Activated T-helper 1 cell treated with Interleukin-2 at 50 U/mL for 16 hours (primary cell): ENCODE data around the gene FGF3.

Source experiments
- DNase-seq: peaks from one replicate; pipeline ENCODE4 v3.0.0-alpha.2; 2020; ENCODE audit warnings: low read depth

The FGF3 gene

DNA sequence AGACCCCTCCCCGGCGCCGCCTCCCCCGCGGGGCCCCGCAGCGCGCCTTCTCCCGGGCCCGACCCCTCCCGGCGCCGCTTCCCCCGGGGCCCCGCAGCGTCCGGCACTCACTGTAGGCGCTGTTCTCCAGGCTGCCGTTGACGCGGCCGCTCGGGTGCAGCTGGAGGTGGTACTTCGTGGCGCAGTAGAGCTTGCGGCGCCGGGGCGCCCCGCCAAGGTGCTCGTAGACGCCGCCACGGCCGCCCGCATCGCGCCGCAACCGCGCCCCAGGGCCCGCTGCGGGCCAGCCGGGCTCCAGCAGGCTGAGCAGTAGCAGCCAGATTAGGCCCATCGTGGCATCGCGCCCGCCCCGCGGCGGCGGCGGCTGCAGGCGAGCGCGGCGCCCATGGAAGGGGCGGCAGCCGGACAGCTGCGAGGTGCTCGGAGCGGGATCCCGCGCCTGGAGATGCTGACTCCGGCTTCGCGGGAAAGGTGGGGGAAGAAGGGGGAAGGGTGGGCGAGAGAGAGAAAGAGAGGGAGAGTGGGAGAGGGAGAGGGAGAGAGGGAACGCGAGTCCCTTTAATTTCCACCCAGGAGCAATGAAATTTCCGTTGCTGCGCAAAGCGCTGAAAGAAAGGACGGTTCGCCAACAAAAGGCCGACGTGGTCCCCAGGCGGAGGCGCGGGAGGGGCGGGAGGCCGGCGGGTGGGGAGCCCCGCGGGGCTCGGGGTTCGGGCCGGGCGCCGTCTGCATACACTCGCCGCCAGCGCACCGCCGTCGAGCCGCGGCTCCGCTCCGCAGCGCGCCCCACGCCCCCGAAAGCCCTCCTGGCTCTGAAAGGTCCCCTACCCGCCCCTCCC, at the start of gene FGF3:
Gene FGF3 (minus strand): TSS at position 814 of the 839 bp plus-strand sequence. CDS start 483 bp downstream, at position 331.
- no peak for DNase-seq

DNA sequence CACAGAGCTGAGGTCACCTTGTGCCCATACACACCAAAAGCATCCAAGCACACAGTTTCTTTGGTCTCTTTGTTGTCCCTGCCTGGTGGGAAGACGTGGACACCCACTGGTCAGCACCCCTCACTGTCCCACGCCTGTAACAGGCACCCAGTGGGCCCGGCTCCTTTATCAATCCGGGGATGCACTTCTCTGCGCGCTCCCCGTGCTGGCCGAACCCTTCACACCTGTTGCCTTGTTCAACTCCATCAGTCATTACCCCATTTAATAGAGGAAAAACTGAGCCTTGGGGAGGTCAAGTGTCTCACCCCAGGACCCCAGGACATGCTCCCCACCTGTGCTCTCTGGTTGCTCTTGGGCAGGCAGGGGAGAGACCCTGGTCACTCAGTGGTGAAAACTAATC, 49.7 kb upstream of the FGF3 start:
- DNase-seq = no peak

DNA sequence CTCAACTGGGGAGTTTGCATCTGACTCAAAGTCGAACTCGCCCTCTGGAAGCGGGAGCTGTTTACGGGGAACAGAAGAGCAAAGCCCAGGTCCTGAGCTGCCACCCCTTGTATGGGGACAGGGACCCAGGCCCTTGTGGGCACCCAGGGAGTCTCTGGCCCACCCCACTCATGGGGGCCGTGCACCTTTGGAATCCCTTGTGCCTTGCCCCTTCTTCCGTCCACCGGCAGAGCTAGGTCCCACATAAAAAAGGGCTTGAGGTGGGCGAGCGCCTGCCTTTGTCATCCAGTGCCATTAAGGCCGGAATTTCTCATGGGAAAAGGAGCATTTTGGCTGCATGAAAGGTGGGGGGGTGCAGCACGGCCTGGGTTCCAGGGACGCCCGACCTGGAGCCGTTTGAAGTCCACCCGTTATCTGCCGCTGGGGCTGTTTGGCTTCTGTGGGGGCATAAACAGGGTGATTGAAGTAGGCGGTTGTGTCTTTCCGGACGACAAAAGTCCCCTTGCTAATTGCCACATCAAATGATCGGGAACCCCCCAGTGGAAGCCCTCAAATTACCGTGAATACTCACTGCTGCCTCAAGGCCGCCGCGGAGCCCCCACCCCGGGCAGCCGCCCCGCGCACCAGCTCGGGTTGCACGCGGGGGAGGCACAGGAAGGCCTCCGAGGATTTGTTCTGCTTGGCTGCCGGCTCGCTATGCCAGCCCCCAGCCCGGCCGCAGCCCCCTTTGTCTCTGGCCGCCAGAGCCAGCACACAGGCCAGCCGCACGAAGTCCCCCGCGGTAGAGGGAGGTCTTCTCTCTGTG, 49.0 kb upstream of the FGF3 start:
- DNase-seq = no peak

DNA sequence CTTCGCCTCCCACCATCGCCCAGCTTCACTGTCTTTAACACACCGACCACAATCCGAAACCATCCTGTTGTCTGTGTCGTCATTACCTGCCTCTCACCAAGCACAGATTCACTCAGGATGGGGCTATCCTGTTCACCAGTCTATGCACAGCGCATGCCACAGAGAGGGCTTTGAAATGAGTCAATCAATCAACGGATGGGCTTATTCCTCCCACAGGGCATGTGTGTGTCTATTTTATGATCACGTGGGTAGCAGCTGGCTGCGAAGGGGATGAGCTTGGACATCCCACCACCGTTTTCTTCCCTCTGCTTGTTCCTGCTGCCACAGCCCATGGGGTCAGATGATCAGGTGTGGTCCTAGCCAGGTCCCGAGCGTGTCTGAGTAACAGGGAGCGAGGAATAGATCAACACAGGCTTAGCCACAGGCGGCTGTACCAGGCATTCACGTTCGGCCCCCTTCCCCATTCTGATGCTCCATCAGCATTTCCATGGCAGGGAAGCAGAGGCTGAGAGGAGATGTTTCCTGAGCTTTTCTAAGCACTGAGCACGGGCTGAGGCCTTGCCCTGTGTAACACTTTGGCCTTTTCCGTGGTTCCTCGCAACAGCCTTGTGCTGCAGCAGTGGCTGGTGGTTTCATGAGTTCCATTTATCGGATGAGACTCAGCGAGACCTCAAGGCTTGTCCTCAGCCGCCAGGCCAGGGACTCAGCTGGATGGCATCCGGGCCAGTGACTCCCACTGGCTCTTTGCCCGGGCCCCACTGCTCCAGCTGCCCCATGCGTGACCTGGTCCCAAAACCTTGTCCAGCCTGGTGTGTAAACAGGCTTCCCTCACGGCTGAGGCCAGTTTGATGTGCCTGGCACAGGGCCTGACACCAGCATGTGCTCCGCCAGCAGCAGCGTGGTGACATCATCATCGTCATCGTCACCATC, 48.1 kb upstream of the FGF3 start:
- DNase-seq = no peak

DNA sequence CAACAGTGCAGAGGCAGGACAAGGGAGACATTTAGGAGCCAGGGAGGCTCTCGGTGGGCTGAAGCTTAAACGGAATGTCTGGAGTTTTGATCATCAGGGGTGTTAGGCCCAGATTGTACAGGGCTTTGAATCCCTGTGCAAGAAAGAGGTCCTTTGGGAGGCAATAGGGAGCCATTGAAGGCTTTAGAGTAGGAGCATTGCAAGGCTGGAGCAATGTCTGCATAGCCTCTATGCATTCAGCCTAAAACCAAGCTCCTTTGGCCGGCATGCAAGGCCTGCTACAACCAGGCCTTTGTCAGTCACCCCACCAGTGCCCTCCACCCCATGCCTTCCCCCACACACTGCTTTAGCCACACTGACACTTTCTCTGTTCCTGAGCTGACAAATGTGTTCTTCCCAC, 47.4 kb upstream of the FGF3 start:
- DNase-seq = no peak

DNA sequence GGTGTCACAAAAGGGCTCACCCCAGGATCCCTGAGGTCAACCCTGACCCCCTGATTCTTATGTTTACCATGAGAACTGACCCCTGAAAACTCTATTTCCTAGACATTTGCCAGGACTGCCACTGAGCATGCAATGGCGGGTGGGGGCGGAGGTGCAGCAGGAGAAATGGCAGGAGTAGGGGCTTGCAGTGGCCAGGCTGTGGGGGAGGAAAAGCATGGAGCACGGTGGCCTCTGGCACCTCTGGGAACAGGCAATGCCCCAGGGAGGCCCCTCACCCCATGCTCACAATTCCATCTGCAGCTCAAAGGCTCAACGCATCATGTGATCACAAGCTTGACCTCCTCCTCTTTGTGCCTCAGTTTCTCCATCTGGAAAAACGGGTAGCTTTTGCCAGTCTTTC, 46.5 kb upstream of the FGF3 start:
- DNase-seq = no peak

DNA sequence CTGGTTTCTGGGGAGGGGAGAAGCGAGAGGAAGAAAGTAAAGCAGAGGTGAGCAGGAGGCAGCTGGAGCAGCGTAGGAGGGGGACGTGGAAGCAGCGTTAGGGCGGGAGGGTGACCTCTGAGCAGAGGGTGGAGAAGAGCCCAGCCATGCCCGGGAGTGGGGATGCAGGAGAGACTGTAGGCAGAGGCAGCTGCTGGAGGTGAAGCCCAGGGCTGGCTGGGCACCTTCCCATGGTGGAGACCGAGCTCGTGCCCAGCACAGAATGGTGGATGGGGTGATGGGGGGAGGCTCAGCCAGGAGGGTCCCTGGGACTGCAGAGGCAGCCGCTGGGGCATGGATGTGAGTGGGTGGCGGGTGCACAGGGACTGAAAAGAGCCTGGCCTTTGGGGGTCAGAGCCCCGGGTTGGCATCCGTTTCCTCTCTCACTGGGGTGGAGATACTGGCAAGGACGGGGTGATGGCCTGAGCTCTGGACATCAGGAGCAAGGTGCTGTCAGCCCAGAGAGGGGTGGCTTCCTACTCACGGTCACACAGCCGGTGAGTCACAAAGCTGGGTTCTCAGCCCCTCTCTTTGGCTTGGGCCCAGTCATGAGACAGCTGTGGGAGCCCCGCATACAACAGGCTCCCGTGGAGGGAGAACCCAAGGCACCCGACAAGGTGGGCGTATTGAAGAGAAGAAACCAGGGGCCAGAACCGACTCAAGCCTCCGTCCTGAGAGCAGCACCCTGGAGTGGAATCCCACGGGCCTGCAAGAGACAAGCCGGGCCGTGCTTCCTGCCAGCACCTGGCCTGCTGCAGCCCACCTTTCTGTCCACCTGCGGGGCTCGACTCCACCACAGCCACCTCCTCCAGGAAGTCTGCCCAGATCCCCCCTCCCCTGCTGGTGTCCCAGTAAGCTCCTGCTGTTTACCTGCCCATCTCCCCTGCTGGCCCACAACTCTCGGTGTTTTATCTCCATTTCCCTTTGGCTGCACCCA, 45.8 kb upstream of the FGF3 start:
- no peak for DNase-seq

DNA sequence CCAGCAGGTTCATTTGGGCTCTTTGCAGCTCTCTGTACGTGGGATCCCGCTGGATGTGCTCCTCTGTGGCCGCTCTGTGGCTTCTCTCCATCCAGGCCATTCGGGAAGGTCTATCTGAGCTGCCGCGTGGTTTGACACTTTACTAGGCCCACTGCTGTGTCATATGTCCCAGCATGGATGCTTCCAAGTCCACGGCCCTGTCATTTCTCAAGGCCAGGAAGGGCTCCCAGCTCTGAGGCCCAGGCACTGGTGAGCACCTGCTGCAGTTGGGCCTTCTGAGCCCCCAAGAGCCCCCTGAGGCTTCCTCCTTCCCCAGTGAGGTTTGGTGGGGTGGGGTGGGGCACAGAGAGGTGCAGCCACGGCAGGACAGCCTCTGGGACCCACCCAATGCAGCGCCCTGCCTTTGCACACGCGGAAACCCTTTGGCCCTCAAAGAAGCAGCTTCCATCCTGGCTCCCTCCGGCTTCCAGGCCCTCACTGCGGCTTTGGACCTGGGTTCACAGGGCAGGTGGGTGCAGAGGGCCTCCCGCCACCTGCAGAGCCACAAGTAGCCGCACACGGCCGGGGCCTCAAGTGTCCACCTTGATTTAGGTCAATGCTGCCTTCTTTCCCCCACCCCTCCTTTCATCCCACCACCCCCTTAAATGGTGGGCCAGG, 44.5 kb upstream of the FGF3 start:
- no peak for DNase-seq

DNA sequence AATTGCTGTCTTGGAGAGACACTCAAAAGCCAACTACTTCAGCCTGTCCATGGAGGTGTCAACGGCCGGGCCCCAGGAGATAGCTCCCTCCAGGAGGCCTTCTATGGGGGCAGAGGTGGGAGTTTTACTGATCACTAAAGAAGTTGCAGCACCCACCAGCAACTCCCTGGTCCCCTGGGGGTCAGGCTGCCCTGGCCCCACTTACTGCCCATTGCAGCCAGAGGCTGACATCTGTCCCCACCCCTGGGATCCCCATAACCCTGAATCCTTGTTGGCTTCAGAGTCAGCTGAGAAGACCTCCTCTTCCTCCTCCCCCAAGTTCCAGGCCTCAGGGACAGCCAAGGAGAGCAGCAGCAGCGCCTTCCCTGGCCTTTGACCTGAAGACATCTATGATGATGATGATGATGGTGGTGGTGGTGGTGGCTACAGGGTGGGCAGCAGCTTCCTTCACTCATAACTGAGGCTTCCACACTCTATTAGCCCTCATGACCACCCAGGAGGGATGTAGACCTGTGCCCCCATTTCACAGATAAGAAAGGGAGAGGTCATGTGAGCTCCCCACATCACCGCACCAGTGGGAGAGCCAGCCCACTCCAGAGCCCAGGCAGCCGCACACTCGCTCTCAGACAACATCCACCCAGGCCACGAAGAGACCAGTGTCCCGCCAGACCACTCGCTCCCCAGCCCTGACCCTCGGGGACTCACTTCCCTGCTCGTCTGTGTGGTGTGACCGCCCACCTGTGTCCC, 43.8 kb upstream of the FGF3 start:
- DNase-seq = no peak

DNA sequence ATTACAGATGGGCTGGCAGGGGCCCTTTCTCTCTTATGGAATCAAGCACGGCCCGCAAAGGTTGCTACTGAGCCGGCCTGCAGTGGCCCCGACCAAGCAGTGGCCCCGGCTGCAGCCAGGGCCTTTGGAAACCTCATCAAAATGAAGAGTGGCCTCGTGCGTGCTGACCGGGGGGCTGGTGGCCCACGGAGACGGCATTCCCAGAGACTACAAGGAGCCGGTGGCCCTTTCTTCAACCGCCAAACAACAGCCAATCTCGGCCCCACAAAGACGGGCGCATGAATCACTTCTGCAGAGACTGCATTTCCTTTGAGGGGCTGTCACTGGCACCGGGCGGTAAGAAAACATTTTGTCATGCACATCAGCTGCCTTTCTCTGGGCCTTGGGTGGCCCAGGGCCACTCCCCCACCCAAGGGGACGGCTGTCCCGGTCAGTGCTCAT, 43.1 kb upstream of the FGF3 start:
- DNase-seq = no peak

DNA sequence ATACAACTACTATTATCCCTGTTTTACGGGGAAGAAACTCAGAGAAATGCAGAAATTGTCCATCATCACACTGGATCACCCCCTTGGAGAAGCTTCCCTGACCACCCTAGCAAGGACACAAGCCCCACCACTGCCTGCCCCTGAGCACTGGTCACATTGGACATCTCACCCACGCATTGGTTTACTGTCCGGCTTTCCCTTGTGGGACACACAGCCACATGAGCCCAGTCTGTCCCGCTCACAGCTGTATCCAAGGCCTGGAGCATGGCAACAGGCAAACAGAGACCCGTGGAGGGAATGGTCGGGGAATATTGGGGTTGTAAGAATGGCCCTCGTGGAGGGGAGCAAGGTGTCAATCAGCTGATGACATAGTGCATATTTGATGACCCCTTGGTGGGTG, 42.7 kb upstream of the FGF3 start:
- DNase-seq = no peak

DNA sequence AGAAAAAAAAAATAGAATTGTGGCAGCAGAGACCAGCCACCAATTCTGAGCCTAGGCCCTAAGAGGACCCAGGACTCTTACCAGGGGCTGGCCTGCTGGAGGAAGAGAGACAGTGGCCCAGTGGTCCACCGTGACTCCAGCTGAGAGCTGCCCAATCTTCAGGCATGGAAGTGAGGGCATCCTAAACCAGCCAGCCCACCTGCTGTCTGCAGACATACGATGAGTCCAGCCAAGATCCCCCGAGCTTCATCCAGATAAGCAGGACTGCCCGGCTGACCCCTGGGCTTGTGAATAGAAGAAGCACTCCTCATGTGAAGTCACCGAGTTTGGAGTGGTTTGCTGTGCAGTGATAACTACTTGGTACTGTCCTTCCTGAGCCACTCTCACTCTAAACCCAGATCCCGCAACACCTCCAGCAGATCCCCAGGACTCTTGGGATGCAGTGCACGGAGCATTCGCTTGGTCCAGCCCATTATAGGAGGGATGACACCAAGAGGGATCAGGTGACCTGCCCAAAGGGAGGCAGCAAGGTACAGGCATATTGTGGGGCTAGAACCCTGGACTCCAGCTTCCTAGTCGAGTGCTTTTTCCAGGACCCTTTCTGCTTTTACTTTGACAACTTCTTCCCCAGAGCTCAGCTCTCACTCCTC, 41.7 kb upstream of the FGF3 start:
- DNase-seq = no peak

DNA sequence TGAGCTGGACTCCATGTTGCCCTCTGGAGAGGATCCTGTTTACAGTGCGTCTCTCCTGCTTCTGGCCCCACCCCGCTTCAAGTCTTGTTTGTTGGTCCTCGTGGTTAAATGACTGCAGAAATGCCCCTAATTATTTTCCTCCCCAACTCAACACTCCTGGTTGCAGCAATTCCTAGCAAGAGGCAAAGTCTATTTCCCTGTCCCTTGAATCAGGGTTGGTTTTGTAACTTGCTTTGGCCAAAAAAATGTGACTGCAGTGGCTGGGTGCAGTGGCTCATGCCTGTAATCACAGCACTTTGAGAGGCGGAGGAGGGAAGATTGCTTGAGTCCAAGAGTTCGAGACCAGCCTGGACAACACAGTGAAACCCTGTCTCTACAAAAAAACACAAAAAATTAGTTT, 41.0 kb upstream of the FGF3 start:
- DNase-seq = no peak

DNA sequence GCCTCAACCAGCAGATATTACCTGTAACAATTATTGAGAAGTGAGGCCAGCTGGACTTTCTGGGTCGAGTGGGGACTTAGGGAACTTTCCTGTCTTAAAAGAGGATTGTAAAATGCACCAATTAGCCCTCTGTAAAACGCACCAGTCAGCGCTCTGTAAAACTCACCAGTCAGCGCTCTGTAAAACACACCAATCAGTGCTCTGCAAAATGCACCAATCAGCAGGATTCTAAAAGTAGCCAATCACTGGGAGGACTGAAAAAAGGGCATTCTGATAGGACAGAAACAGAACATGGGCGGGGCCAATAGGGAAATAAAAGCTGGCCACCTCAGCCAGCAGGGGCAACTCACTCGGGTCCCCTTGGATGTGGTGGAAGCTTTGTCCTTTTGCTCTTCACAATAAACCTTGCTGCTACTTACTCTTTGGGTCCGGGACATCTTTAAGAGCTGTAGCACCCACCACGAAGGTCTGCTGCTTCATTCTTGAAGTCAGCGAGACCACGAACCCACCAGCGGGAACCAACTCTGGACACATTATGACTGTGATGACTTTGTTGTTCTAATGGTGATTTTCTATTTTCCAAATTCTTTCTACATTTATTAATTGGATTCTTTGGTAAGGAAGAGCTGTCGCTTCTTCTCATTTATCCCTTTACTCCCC, 40.2 kb upstream of the FGF3 start:
- no peak for DNase-seq

DNA sequence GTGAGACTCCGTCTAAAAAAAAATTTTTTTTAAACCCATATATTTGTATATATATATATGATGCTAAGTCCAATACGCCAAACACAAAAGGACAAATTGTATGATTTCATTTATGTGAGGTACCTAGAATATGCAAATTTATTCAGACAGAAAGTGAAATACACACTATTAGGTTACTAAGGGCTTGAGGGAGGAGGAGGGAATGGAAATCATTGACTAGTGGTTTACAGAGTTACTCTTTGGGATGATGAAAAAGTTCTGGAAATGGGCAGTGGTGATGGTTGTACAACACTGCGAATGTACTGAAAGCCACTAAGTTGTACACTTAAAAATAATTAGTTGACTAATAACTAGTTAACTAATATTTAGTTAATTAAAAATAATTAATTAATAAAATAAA, 36.2 kb upstream of the FGF3 start:
- no peak for DNase-seq

DNA sequence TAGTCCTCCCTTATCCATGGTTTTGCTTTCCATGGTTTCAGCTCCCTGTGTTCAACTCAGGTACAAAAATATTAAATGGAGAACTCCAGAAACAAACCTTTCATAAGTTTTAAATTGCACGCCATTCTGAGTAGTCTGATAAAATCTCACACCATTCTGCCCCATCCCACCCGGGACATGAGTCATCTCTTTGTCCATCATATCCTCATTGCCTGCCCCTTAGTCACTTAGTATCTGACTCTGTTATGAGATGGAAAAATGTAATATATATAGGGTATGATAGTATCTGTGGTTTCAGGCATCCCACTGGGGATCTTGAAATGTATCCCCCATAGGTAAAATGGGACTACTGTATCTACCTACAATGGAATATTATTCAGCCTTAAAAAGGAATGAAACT, 35.5 kb upstream of the FGF3 start:
- DNase-seq = no peak

DNA sequence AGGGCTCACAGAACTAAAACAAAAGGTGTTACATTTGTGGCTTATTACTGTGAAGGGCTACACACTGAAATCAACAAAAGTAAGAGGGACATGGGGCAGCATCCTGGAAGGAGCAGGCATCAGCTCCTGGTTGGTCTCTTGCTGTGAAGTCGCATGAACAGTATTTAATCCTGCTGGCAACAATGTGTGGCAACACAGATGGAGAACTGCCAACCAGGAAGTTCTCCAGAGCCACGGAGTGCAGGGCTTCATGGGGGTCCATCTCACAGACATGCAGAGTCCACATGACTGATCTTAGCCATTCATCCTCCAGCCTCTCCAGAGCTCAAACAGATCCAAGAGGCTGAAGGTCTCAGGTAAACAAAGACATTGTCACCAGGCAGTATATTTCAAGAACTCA, 32.8 kb upstream of the FGF3 start:
- no peak for DNase-seq

DNA sequence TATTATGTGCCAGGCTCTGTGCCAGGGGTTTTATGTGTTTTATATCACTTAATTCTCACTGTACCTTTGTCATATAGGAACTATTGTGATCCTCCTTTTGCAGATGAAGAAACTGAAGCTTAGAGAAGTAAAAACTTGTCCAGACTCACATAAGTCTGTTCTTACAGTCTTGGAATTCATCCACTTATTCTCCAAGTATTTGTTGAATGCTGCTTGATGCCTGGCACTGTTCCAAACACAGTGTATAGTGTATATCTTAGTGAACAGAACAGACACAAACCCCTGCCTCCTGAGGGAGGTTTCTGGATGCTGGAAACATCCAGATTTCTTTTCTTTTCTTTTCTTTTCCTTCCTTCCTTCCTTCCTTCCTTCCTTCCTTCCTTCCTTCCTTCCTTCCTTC, 29.0 kb upstream of the FGF3 start:
- DNase-seq = no peak

DNA sequence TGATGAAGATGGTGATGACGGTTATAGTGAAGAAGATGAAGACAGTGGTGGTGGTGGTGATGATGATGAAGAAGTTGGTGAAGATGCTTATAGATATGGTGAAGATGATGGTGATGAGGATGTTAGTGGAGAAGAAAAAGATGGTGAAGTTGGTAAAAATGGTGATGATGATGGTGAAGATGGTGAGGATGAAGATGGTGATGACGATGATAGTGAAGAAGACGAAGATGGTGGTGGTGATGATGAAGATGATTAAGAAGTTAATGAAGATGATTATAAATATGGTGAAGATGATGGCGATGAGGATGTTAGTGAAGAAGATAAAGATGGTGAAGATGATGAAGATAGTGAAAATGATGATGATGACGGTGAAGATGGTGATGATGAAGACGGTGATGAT, 25.2 kb upstream of the FGF3 start:
- DNase-seq = no peak
